ELF-1 (cell line): Measurements from ENCODE around the gene CALY.

Experiments
- DNase-seq: peaks from one replicate; pipeline ENCODE4 v3.0.0-alpha.2; 2016; ENCODE audit warnings: low read depth, low spot score

CALY gene

DNA sequence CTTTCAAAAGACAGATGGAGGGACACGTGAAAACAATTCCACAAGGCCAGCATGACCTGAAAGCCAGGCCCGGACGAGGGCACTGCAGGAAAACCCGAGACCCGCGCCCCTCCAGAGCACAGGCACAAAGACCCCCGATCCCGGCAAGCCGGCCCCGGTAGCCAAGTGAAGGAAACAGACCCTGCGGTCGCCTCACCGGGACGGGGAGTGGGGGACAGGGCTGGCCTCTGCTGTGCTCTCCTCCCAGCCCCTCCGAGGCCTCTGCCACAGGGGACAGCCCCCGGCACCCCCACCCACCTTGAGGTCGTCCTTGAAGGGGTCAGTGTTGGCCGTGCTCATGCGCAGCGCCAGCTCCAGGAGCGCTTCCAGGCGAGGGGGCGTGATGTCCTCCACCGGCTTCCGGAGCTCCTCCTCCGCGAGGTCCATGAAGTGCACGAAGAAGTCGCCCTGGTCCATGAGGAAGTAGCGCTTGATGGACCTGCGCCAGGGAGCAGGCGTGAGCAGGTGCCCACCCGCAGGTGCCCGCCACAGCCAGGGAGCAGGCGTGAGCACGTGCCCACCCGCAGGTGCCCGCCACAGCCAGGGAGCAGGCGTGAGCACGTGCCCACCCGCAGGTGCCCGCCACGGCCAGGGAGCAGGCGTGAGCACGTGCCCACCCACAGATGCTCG, 48.7 kb downstream of the CALY start:
- DNase-seq, result no peak

DNA sequence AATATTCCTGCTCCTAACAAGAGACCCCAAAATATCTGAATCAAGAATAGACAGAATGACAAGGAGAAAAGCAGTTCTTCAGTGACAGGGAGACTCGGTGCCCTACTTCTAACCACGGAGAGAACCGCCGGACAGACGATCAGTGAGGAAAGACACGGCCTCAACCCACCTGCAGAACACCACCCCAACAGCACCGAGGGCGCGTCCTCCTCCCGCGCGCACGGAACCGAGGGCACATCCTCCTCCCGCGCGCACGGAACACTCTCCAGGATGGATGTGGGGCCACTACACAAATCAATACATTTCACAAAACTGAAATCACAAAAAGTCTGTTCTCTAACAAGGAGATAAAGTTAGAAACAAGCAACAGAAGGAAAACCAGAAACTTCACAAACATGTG, 50.3 kb downstream of the CALY start:
- DNase-seq, result no peak

DNA sequence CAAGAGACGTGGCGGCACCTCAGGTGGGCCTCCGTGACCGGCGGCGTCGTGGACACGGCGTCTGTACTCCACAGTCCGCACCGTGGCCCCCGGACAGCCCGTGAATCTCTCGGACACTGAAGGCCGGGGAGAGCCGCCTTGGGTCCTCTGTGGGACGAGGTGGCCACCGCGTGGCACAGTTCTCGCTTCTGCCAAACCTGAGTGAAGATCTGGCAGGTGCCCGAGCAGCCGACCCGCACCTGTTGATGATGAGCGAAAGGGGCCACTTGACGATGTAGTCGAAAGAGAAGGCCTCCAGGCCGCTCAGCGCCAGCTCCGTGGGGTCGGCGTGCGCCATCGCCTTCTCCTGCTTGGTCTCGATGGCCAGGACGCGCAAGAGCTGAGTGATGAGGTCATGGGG, 51.5 kb downstream of the CALY start:
- no peak for DNase-seq

DNA sequence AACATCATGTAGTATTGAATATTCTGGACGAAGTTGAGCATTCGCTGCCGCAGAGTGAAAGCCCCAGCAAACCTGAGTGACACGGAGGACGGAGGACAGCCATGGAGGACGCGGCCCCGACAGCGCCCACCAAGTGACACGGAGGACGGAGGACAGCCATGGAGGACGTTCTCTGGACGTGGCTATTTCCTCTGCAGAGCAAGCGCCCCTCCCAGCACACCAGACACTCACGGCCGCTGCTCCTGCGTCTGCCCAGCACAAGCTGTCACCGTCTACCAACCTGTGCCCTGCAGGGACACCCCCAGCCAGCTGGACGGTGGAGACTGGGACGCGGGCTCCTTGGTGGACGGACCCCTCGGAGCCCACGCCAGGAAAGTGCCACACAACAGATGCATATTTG, 52.8 kb downstream of the CALY start:
- no peak for DNase-seq

DNA sequence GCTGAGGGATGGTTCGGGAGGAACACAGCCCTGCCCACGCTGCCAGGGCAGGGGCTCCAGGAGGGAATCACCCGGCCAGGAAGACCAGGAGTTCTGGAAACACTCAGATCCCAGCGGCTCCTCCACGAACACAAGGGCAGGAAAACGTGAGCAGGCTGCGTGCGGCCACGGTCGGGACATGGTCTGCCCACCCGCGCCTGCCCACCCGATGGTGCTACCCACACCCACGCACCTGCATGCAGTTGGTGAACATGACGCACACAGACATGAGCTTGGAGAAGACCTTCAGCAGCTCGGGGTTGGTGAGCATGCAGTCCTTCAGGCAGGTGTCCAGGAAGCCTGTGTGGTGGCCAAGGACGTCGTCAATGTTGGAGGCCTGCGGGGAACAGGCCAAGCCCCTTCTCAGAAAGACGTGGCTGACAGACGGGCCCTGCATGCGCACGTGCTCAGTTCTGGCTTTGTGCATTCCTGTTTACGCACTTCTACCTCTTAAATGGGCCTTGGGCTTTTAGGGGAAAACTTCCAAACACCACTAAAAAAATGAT, 53.8 kb downstream of the CALY start:
- no peak for DNase-seq

DNA sequence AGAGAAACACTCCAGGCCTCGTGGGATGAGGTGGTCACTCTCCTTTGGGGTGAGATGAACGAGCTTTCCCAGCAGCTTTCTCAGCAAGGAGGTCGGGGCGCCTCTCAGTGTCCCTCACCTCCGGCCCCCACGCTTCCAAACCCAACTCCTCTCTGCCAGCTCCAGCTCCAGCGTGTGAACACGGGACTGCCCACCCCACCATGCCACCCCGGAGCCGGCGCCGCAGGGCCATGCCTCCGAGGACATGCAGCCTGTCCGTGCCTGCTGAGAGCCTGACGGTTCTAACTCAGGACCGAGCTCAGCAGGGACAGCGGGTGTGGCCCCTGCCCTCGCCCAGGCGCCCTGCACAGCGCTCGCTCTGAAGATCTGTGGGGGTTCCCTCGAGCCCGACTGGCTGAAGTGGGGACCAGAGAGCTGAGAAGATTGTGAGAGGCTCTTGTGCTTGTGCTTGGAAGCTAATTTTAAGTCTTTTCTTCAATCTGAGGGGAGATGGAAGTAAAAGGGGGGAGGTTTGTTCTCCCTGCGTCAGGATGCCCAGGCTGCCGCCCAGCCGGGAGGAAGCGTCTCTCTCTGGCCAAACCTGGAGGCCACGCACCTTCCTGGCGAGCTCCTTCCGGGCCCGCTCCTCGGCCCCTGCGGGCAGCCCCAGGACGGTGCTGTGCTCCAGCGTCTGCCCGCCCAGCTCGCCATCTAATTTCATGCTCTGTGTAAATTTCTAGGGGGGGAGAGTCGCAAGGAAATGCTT, 54.9 kb downstream of the CALY start:
- DNase-seq, result no peak

DNA sequence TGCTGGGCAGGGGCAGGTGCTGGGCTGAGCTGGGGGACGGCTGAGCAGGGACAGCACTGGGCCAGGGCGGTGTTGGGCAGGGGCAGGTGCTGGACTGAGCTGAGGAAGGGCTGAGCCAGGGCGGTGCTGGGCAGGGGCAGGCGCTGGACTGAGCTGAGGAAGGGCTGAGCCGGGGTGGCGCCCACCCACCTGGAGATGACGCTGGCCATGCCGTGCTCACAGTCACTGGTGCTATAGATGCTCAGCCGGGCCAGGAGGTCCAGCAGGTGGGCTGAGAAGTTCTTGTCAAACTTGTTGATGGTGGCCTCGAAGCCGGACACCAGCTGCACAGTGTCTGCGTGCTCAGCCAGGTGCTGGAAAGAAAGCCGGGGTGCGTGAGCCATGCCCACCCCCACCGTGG, 55.6 kb downstream of the CALY start:
- no peak for DNase-seq

DNA sequence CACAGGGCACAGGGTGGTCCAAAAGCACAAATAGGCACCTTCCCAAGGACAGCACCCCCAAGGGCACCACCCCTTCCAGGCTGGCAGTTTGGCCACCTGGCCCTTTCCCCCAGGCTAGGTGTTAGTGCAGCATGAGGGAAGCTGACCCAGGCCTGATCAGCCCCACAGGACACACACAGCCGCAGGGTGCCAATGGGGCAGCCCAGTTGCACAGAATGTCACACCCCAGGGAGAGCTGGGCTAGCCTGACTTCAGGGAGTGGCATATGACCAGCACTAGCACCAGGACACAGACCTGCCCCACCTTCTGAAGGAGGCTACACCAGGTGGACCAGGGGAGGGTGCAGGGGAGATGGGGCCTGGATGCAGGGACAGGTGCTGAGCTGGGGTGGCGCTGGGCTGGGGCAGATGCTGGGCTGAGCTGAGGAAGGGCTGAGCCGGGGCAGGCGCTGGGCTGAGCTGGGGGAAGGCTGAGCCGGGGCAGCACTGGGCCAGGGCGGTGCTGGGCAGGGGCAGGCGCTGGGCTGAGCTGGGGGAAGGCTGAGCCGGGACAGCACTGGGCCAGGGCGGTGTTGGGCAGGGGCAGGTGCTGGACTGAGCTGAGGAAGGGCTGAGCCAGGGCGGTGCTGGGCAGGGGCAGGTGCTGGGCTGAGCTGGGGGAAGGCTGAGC, 56.2 kb downstream of the CALY start:
- DNase-seq, result no peak

DNA sequence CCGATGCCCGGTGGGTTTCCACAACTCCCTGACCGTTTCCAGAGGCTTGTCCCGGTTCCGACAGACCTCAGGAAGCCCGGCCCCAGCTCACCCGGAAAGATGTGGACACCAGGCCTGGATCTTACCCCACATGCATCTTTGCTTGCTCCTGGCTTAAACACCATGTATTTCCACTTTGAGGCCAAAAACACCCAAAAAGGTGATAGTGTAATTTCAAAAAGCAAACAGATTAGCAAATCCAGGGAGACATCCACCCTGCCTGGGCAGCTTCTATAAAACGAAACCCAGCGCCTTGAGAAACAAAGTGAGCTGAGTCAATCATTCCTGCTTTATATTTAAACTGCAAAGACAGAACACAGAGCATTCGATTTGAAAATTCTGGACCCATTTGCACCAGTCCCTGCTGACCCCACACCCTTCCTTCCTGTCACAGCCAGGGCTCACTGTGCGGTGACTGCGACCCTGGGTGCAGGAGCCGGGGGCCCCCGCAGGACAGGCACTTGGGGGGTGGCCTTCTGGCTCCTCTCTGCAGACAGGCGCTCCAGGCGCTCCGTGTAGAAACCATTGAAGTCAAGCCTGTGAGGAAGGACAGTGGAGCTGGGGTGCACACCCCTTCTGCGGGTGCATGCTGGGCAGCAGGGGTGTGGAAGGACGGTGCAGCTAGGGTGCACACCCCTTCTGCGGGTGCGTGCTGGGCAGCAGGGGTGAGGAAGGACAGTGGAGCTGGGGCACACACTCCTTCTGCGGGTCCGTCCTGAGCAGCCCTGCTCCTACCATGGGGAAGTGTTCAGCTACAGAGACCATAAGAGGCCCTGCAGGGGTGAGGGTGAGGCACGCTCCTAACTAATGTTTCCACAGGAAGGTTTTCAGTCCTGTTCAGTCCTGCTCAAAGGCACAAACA, 57.1 kb downstream of the CALY start:
- DNase-seq, result no peak

DNA sequence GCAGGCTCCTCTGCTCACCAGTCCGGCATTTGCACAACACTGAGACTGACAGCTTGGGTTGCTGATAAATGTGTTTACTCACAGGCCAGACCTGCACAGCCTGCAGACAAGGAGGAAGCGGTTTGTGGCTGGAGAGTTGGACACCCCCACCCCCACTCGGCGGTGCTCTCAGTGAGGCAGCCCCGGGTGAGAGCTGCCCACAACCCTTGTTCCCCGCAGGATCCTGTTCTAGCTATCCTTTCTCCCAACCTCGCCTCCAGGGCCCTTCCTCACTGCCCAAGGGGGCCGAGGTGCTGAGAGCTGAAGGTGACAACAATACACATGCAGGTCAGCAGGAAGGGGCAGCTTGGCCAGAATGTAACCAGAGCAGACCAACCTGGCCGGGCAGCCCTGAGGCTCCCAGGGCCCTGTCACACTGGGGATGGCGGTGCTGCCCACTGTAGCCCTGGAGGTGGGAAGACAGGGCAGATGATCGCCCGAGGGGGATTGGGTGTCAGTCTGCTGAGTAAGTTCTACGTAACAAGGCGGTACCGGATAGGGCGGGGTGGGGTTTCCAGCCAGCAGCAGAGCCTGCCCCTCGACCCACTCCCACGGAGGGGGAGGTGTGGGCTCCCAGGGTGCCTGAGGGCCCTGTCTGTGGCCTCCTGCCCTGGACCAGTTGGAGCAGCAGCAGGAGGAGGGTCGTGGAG, 58.0 kb downstream of the CALY start:
- DNase-seq, result peak; percentile 91

DNA sequence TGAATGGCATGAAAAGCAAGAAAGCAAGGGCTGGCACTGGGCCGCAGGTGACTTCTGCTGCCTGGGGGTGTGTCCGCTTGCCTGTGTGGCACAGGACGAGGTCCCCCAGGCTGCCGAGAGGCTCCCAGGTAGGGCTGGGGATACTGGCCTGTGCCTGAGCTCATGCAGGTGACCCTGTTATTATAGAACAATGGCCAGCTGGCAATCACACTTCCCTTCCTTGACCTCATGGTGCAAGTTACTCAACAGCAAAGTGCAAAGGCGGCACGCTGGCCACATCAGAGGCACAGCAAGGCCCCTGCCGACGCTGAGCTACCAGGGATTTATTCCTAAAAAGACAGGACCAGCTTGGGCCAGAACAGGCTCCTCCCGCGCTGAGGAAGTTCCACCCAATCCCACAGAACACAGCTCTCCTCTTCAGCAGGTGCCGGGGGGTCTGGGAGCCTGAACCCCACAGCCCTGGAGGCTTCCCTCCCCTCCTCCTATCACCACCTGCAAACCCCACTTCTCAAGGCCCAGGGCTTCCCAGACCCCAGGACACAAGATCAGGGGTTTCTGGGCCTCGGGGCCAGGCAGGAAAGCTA, 58.6 kb downstream of the CALY start:
- no peak for DNase-seq

DNA sequence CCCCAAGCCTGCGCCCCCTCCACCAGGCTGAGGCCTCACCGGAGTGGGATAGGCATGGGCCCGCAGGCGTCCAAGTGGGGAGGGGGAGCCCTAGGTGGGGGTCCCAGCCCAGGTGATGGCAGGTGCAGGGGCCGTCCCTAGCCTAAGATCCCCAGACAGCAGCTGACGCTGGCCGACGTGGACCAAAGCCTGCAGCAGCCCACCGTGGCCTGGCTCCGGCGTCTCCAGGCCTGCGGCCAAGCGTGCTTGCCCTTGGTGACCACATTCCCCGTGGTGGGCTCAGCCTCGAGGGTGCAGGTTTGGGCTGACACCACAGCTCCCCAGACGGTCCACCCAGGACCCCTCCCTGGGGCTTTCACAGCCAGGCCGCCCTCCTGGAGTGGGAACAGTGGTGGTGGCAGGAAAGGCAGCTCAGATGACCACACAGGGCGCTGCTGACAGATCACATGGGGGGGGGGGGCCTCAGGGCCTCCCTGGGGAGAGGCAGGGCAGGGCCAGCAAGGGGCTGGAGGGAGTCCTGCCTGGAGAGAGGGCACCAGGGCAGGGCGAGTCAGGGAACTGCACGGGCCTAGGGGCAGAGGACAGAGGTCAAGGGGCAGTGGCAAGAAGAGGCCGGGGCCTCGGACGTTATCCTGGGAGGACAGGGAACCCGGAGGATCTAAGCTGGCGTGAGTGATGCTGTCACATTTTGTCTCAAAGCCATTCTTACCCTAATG, 59.3 kb downstream of the CALY start:
- DNase-seq, result peak; percentile 17

DNA sequence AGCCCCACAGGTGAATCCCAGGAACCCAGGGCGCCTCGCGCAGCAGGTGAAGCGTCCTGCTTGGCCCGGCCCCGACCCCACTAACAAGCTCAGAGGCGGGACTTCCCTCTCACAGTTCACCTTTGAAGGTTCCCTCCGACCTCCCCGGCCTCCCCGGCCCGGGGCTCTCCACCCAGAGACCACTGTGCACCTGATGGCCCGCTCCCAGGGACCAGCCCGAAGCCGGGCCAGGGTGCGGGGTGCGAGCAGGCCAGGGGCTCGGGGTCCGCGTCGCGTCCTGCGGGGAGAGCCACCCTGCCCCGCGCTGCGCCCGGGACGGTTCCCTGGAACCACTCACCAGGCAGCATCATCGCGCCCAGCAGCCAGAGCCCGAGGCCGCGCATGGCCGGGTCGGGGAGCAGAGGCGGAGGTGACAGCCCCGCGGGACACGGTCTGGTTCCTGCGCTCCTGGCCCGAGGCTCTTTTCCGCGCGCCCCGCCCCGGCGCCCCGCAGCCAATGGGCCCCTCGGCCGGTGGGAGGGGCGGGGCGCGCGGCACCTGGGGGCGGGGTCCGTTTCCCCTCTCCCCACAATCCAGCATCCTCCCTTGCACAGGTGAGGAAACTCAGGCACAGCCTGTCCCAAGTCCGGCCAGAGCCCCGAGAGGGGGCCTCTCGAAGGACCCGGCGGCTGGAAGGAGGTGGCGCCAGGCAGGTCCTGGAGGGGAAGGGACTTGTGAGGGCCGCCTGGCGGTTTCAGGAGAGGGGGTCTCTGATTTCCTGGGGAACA, 60.1 kb downstream of the CALY start, which contains the start of gene ADAM8:
ADAM8 (minus strand) TSS at position 434 of the 767 bp plus-strand sequence; CDS start at position 383, 51 bp downstream.
- DNase-seq, result peak; percentile 44

DNA sequence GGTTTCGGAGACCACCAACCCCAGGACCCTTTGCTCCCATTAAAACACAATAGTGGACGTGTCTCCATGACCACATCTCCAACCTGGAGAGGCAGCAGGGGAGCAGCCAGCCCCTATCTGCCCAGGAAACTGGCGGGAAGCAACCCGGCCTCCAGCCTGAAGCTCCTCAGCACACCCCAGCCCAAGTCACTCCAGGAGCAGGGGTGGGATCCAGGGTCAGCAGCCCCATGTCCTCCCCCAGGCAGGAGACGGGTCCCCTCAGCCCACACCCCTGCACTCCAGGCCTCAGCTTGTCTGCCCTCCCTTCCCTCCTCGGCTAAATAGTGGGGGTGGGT, 60.6 kb downstream of the CALY start:
- DNase-seq, result peak; percentile 43

DNA sequence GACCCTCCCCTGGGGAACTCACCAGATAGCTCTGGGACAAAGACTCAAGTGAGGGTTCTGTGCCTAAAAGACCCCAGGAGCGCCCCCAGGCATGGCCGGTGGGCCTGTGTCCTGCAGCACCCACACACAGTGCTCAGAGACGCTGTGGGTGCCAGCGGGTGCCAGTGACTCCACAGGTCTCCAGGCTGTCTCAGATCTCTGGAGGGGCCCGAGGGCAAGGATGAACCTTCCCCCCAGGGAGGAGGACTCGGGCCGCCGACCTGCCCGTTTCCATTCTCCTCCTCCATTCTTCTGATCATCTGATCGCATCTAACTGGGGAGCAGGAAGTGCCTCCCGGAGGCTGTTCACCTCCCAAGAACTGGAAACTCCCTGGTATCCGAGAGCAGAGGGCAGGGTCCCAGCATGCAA, 61.0 kb downstream of the CALY start:
- DNase-seq, result peak; percentile 50

DNA sequence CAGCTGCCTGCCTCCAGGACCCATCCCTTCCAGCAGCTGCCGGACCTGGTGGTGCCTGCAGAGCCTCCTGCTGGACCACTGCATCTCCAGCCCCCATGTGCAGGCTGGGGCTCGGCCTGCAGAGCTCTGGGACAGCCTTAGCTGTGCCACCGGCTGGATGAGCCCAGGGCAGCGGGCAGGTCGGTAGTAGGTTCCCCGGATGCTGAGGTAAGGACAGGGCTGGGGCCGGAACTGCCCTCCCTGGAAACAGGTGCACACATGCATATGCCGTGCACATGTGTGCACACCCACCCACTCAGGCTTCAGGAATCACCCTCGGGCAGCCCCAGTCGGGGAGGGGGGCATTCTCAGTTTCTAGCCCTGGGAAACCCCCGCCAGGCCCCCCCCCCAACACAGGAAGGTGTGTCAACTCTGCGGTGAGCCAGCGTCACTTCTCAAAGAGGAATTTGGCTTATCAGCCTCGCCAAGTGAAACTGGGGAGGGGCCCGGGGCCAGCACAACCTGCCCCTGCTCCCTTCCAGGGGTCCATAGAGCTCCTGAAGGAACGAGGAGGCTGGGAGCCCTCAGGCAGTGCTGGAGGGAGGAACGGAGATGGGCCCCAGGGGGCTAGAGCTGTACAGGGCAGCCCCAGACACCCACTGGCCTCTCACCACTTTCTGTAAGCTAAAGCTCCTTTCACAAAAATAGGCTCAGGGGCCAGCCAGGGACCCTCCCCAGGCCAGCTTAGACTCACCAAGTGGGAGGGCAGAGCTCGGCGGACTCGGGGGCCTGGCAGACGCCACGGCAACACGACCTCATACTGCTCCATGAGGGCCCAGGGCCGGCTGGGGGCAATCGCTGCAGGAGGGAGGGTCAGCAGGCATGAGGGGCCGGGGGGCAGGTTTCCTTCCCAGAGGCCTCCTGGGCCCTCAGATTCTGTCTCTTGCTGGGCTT, 61.7 kb downstream of the CALY start:
- peak; percentile 57 for DNase-seq
